A673 (cell line): ENCODE results near the gene ARL4D.

Source experiments
- EZH2 ChIP-seq: fragments of 200-600 bp; sonication (generic); IDR thresholded peaks from 2 replicates; pipeline ENCODE4 v1.6.1; 2017; ENCODE audit warnings: borderline replicate concordance, low read depth, mild to moderate bottlenecking, mixed read lengths, antibody characterized with exemption, low read length; ENCODE audit not compliant: poor library complexity, severe bottlenecking
- TF ChIP-seq, protein P1 (sequence below): fragments of 300-800, 200-600 bp; sonication (generic); conservative IDR thresholded peaks from 2 replicates; pipeline ENCODE4 v1.5.1; 2017; ENCODE audit warnings: low read depth, mild to moderate bottlenecking, antibody characterized with exemption, low read length, moderate library complexity, mixed read lengths

DNA sequence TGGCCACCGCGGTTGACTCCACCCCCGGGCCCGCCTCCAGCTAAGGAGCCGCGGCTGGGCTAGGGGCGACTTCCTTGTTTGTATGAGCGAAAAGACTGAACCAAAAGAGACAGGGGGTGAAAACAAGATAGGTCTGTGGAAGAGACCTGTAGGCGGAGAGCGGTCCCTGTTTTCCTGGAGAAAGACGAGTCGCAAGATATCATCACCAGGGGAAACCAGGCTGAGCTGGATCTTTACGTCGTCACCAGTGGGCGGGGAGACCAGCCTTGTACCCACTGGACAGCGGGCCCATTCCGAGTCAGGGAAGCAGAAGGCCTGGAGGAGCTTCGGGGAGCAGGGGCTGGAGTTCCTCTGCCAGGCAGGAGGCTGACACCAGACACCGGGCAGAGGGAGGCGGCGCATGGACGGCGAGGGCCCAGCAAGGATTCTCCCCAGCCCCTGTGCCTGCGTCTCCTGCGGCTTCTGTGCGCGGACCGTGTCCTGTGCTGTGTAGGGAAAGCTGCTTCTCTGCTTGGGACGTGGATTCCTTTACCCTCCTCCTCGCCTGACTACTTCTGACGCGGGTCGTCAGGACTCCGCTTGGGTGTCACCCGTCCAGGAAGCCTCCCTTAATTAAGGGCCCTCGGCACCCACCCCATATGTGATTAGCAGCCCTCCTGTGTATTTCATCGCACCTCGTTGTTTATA is 10.3 kb upstream of the ARL4D start:
- TF ChIP-seq, protein P1, sequence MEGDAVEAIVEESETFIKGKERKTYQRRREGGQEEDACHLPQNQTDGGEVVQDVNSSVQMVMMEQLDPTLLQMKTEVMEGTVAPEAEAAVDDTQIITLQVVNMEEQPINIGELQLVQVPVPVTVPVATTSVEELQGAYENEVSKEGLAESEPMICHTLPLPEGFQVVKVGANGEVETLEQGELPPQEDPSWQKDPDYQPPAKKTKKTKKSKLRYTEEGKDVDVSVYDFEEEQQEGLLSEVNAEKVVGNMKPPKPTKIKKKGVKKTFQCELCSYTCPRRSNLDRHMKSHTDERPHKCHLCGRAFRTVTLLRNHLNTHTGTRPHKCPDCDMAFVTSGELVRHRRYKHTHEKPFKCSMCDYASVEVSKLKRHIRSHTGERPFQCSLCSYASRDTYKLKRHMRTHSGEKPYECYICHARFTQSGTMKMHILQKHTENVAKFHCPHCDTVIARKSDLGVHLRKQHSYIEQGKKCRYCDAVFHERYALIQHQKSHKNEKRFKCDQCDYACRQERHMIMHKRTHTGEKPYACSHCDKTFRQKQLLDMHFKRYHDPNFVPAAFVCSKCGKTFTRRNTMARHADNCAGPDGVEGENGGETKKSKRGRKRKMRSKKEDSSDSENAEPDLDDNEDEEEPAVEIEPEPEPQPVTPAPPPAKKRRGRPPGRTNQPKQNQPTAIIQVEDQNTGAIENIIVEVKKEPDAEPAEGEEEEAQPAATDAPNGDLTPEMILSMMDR = no peak
- TF ChIP-seq EZH2 = no peak
